ENCODE data around the gene CLSTN2. TPM values are rescaled to one million over a fixed set of nuclear protein-coding genes. Genes with fewer than 3 reads are reported as not detected.

Gene CLSTN2
- total RNA-seq, 1 donor from 2014 or later: 65.0 TPM

- TF ChIP-seq CTCF (IDR thresholded peaks at IDR 0.05): no peak
- Mint-ChIP-seq H3K4me3 (ENCODE audit: unreplicated experiment) (no peak overlapping the region), H3K27me3 (ENCODE audit: low read depth) (no peaks in the 10 kb centered on the region), H3K4me1 (ENCODE audit: low read depth) (peaks cover 22% of the 10 kb centered on the region), H3K9me3 (ENCODE audit: low read depth) (peaks cover 3% of the 10 kb centered on the region), H3K36me3 (ENCODE audit: low read depth) (no peaks in the 10 kb centered on the region), H3K27ac (ENCODE audit: unreplicated experiment) (no peak overlapping the region)
- no peak for DNase-seq (ENCODE audit: low spot score)
These were observed 409.1 kb downstream of the CLSTN2 start for GRCh38 chr3:140344082-140344454.

GRCh38 chr3:140344601-140345205, 409.7 kb downstream of the CLSTN2 start:
- H3K36me3 Mint-ChIP-seq (ENCODE audit: low read depth): no peaks in the 10 kb centered on the region
- H3K4me1 Mint-ChIP-seq (ENCODE audit: low read depth): peaks cover 22% of the 10 kb centered on the region
- H3K27ac Mint-ChIP-seq (ENCODE audit: unreplicated experiment): no peak overlapping the region
- no peak for DNase-seq (ENCODE audit: low spot score)
- H3K27me3 Mint-ChIP-seq (ENCODE audit: low read depth): no peaks in the 10 kb centered on the region
- no peak for TF ChIP-seq CTCF (IDR thresholded peaks at IDR 0.05)
- H3K4me3 Mint-ChIP-seq (ENCODE audit: unreplicated experiment): no peak overlapping the region
- H3K9me3 Mint-ChIP-seq (ENCODE audit: low read depth): peaks cover 3% of the 10 kb centered on the region

GRCh38 chr3:140347151-140347550, 412.2 kb downstream of the CLSTN2 start:
- no peak for TF ChIP-seq CTCF (IDR thresholded peaks at IDR 0.05)
- H3K9me3 Mint-ChIP-seq (ENCODE audit: low read depth): peaks cover 3% of the 10 kb centered on the region
- no peak for DNase-seq (ENCODE audit: low spot score)
- no peaks in the 10 kb centered on the region for H3K36me3 Mint-ChIP-seq (ENCODE audit: low read depth)
- H3K4me1 Mint-ChIP-seq (ENCODE audit: low read depth): peaks cover 22% of the 10 kb centered on the region
- no peak overlapping the region for H3K4me3 Mint-ChIP-seq (ENCODE audit: unreplicated experiment)
- no peak overlapping the region for H3K27ac Mint-ChIP-seq (ENCODE audit: unreplicated experiment)
- H3K27me3 Mint-ChIP-seq (ENCODE audit: low read depth): no peaks in the 10 kb centered on the region

GRCh38 chr3:140349938-140350337, 415.0 kb downstream of the CLSTN2 start:
- peaks cover 9% of the 10 kb centered on the region for H3K4me1 Mint-ChIP-seq (ENCODE audit: low read depth)
- H3K4me3 Mint-ChIP-seq (ENCODE audit: unreplicated experiment): no peak overlapping the region
- H3K36me3 Mint-ChIP-seq (ENCODE audit: low read depth): no peaks in the 10 kb centered on the region
- H3K27me3 Mint-ChIP-seq (ENCODE audit: low read depth): no peaks in the 10 kb centered on the region
- H3K9me3 Mint-ChIP-seq (ENCODE audit: low read depth): no peaks in the 10 kb centered on the region
- no peak for TF ChIP-seq CTCF (IDR thresholded peaks at IDR 0.05)
- H3K27ac Mint-ChIP-seq (ENCODE audit: unreplicated experiment): no peak overlapping the region
- no peak for DNase-seq (ENCODE audit: low spot score)

- TF ChIP-seq CTCF (IDR thresholded peaks at IDR 0.05): no peak
- Mint-ChIP-seq H3K4me1 (ENCODE audit: low read depth) (peaks cover 9% of the 10 kb centered on the region), H3K4me3 (ENCODE audit: unreplicated experiment) (no peak overlapping the region), H3K27ac (ENCODE audit: unreplicated experiment) (no peak overlapping the region), H3K9me3 (ENCODE audit: low read depth) (no peaks in the 10 kb centered on the region), H3K27me3 (ENCODE audit: low read depth) (no peaks in the 10 kb centered on the region), H3K36me3 (ENCODE audit: low read depth) (no peaks in the 10 kb centered on the region)
- no peak for DNase-seq (ENCODE audit: low spot score)
These were observed 416.5 kb downstream of the CLSTN2 start for GRCh38 chr3:140351466-140351865.
